CMK (cell line): ENCODE results near the gene PLK2.

Source experiments
- DNase-seq: peaks from one replicate; pipeline ENCODE4 v3.0.0-alpha.2; 2010; ENCODE audit warnings: low read depth

PLK2 gene

GRCh38 chr5:58460002-58460731 is at the start of gene PLK2:
PLK2 (minus strand) TSS chr5:58460086; CDS start chr5:58459959, 127 bp downstream.
- DNase-seq, result no peak

- no peak for DNase-seq
Observed at GRCh38 chr5:58507715-58508114, 47.8 kb upstream of the PLK2 start.

- no peak for DNase-seq
Observed at GRCh38 chr5:58505971-58506640, 46.2 kb upstream of the PLK2 start.

GRCh38 chr5:58505502-58505901 is 45.6 kb upstream of the PLK2 start:
- no peak for DNase-seq

- DNase-seq, result no peak
Observed at GRCh38 chr5:58504766-58505165, 44.9 kb upstream of the PLK2 start.

- no peak for DNase-seq
Observed at GRCh38 chr5:58503390-58504046, 43.6 kb upstream of the PLK2 start.

- no peak for DNase-seq
Observed at GRCh38 chr5:58501778-58502417, 42.0 kb upstream of the PLK2 start.

- DNase-seq, result no peak
Observed at GRCh38 chr5:58499941-58500340, 40.1 kb upstream of the PLK2 start.

GRCh38 chr5:58499231-58499630 is 39.3 kb upstream of the PLK2 start:
- DNase-seq, result no peak

- no peak for DNase-seq
Observed at GRCh38 chr5:58498340-58498942, 38.6 kb upstream of the PLK2 start.

- no peak for DNase-seq
Observed at GRCh38 chr5:58497921-58498320, 38.0 kb upstream of the PLK2 start.

GRCh38 chr5:58497386-58497785 is 37.5 kb upstream of the PLK2 start:
- DNase-seq, result no peak

GRCh38 chr5:58496488-58496887 is 36.6 kb upstream of the PLK2 start:
- DNase-seq, result no peak

GRCh38 chr5:58493141-58493540 is 33.3 kb upstream of the PLK2 start:
- no peak for DNase-seq

- no peak for DNase-seq
Observed at GRCh38 chr5:58491216-58491892, 31.5 kb upstream of the PLK2 start, which contains the start of gene GAPT. GAPT (plus strand) TSS chr5:58491435; CDS start chr5:58494537, 3,102 bp downstream.

GRCh38 chr5:58490402-58491050 is 30.6 kb upstream of the PLK2 start:
- DNase-seq, result no peak

- DNase-seq, result no peak
Observed at GRCh38 chr5:58486290-58486689, 26.4 kb upstream of the PLK2 start.

GRCh38 chr5:58484505-58484904 is 24.6 kb upstream of the PLK2 start:
- DNase-seq, result no peak

GRCh38 chr5:58482536-58482935 is 22.6 kb upstream of the PLK2 start:
- DNase-seq, result no peak

GRCh38 chr5:58481828-58482227 is 21.9 kb upstream of the PLK2 start:
- no peak for DNase-seq

- DNase-seq, result no peak
Observed at GRCh38 chr5:58481066-58481676, 21.3 kb upstream of the PLK2 start.
